Measurements from ENCODE around the gene RRP9.

- TF ChIP-seq RAD21 (IDR thresholded peaks at IDR 0.05) (no peak), CTCF (IDR thresholded peaks at IDR 0.05; ENCODE audit: low read depth, low read length, missing input control) (no peak), TAF1 (conservative IDR thresholded peaks at IDR 0.05) (no peak), EGR1 (IDR thresholded peaks at IDR 0.05; ENCODE audit: low read depth in 2 of 2) (no peak), ZBTB33 (IDR thresholded peaks at IDR 0.05) (no peak), RXRA (IDR thresholded peaks at IDR 0.05) (no peak), FOXA1 (IDR thresholded peaks at IDR 0.05) (no peak), SP1 (IDR thresholded peaks at IDR 0.05) (no peak), HNF4A (conservative IDR thresholded peaks at IDR 0.05) (no peak), REST (IDR thresholded peaks at IDR 0.05) (no peak)
Measured at GRCh38 chr3:51891242-51892039, 50.3 kb downstream of the RRP9 start.
